IMR-90 (cell line): ENCODE measurements around the gene GJC2. TPM values are rescaled to one million over a fixed set of nuclear protein-coding genes. Genes with fewer than 3 reads are reported as not detected.

Experiments used
- ATAC-seq: fragments of 200-7000 bp; cut with Tn5 transposase; 2 replicates; pipeline ENCODE4 v1.9.1; 2020; ENCODE audit warnings: low read depth, mild to moderate bottlenecking, moderate library complexity
- BruUV-seq: library from RNA; stranded (reverse); fragments of 400-500 nt; replicated peaks from 2 replicates; lab custom pipeline; 2021; lab: Mats Ljungman, UMichigan
- CTCF ChIA-PET: fragments of 300-600 bp; formaldehyde crosslinking; extraction: SDS; loops from one replicate; lab custom pipeline; 2021; ENCODE audit warnings: antibody characterized with exemption; lab: Yijun Ruan, JAX
- POLR2A ChIA-PET: fragments of 300-600 bp; sonication (Branson Sonifier 250); formaldehyde crosslinking; loops from one replicate; lab custom pipeline; 2022; ENCODE audit warnings: antibody characterized with exemption; ENCODE audit not compliant: unreplicated experiment; lab: Charles Lee
- DNase-seq: peaks from one replicate; pipeline ENCODE4 v3.0.0; 2013
- H2AFZ ChIP-seq: replicated peaks from 2 replicates; pipeline ENCODE3; 2013; ENCODE audit warnings: low read length, mild to moderate bottlenecking; ENCODE audit not compliant: poor library complexity
- H2AK5ac ChIP-seq: 2 replicates; pipeline ENCODE4 v1.6.1; 2013; ENCODE audit warnings: low read depth, low read length, inconsistent platforms
- H2AK9ac ChIP-seq: replicated peaks from 2 replicates; pipeline ENCODE3; 2013; ENCODE audit warnings: mild to moderate bottlenecking, low read depth, low read length, moderate library complexity; ENCODE audit not compliant: poor library complexity
- H2BK120ac ChIP-seq: 2 replicates; pipeline ENCODE4 v1.6.1; 2013; ENCODE audit warnings: low read depth, low read length, inconsistent platforms
- H2BK15ac ChIP-seq: 3 replicates; pipeline ENCODE4 v1.6.1; 2013; ENCODE audit warnings: low read depth, low read length, inconsistent platforms
- H2BK20ac ChIP-seq: 2 replicates; pipeline ENCODE4 v1.6.1; 2013; ENCODE audit warnings: low read depth, mild to moderate bottlenecking, inconsistent platforms, low read length, moderate library complexity
- H2BK5ac ChIP-seq: 2 replicates; pipeline ENCODE4 v1.6.1; 2013; ENCODE audit warnings: mild to moderate bottlenecking, low read depth, low read length, inconsistent platforms; ENCODE audit not compliant: poor library complexity, severe bottlenecking
- H3K14ac ChIP-seq: replicated peaks from 2 replicates; pipeline ENCODE4 v1.6.1; 2013; ENCODE audit warnings: low read depth, low read length, inconsistent platforms
- H3K18ac ChIP-seq: 2 replicates; pipeline ENCODE4 v1.6.1; 2013; ENCODE audit warnings: low read depth, low read length, control low read depth
- H3K23ac ChIP-seq: 2 replicates; pipeline ENCODE4 v1.6.1; 2013; ENCODE audit warnings: low read depth, low read length, inconsistent platforms
- H3K27ac ChIP-seq: 2 replicates; pipeline ENCODE4 v1.5.1; 2013; ENCODE audit warnings: mild to moderate bottlenecking, control low read depth, low read length; ENCODE audit not compliant: insufficient read depth
- H3K27me3 ChIP-seq: 2 replicates; pipeline ENCODE4 v1.6.1; 2013; ENCODE audit warnings: low read length; ENCODE audit not compliant: control insufficient read depth, insufficient read depth
- H3K36me3 ChIP-seq: 2 replicates; pipeline ENCODE4 v1.6.1; 2013; ENCODE audit warnings: low read length, mixed read lengths; ENCODE audit not compliant: control insufficient read depth, insufficient read depth
- H3K4ac ChIP-seq: 2 replicates; pipeline ENCODE4 v1.6.1; 2013; ENCODE audit warnings: low read depth, low read length, inconsistent platforms
- H3K4me1 ChIP-seq: 2 replicates; pipeline ENCODE4 v1.6.1; 2013; ENCODE audit warnings: low read length, mixed read lengths; ENCODE audit not compliant: control insufficient read depth, insufficient read depth
- H3K4me2 ChIP-seq: 2 replicates; pipeline ENCODE4 v1.6.1; 2013; ENCODE audit warnings: low read depth, mild to moderate bottlenecking, control low read depth, low read length, moderate library complexity
- H3K4me3 ChIP-seq: 2 replicates; pipeline ENCODE4 v1.5.1; 2013; ENCODE audit warnings: low read depth, mild to moderate bottlenecking, control low read depth, low read length, moderate library complexity; ENCODE audit not compliant: insufficient read depth
- H3K56ac ChIP-seq: 2 replicates; pipeline ENCODE4 v1.6.1; 2013; ENCODE audit warnings: low read length, inconsistent platforms; ENCODE audit not compliant: insufficient read depth; ENCODE audit errors: extremely low read depth
- H3K79me1 ChIP-seq, 2 experiments: 2 replicates each; pipeline ENCODE4 v1.6.1; 2013; ENCODE audit warnings: low read length in 2 of 2, inconsistent platforms in 1 of 2, low read depth in 1 of 2
- H3K9ac ChIP-seq: 2 replicates; pipeline ENCODE4 v1.6.1; 2013; ENCODE audit warnings: low read depth, low read length, control low read depth
- H3K9me1 ChIP-seq: 2 replicates; pipeline ENCODE4 v1.6.1; 2013; ENCODE audit warnings: low read length, inconsistent platforms; ENCODE audit not compliant: insufficient read depth
- H3K9me3 ChIP-seq: 2 replicates; pipeline ENCODE4 v1.6.1; 2013; ENCODE audit warnings: low read length; ENCODE audit not compliant: control insufficient read depth, insufficient read depth
- H4K20me1 ChIP-seq: 2 replicates; pipeline ENCODE4 v1.6.1; 2013; ENCODE audit warnings: low read length, inconsistent platforms; ENCODE audit not compliant: insufficient read depth
- H4K5ac ChIP-seq: 2 replicates; pipeline ENCODE4 v1.6.1; 2013; ENCODE audit warnings: mild to moderate bottlenecking, low read depth, low read length, control low read depth
- H4K8ac ChIP-seq, 2 experiments: 2 replicates each; pipeline ENCODE4 v1.6.1; 2013; ENCODE audit warnings: low read depth in 2 of 2, low read length in 2 of 2, control low read depth in 1 of 2, inconsistent platforms in 1 of 2
- H4K91ac ChIP-seq: 2 replicates; pipeline ENCODE4 v1.6.1; 2013; ENCODE audit warnings: low read depth, low read length, inconsistent platforms; ENCODE audit not compliant: insufficient read depth
- BHLHE40 ChIP-seq: fragments of 150-350 bp; IDR thresholded peaks from 2 replicates; pipeline ENCODE4 v1.6.1; 2016; ENCODE audit warnings: mild to moderate bottlenecking, low read depth, low read length
- CEBPB ChIP-seq: IDR thresholded peaks from 2 replicates; pipeline ENCODE4 v1.6.1; 2012; ENCODE audit warnings: low read depth, low read length, improper control_type of control experiment
- CHD1 ChIP-seq: IDR thresholded peaks from 2 replicates; pipeline ENCODE4 v1.6.1; 2012; ENCODE audit warnings: low read depth, low read length, improper control_type of control experiment
- CTCF ChIP-seq: conservative IDR thresholded peaks from 2 replicates; pipeline ENCODE4 v1.5.1; 2012; ENCODE audit warnings: mild to moderate bottlenecking, low read depth, low read length, improper control_type of control experiment
- ELK1 ChIP-seq: fragments of 150-350 bp; IDR thresholded peaks from 2 replicates; pipeline ENCODE4 v1.6.1; 2016; ENCODE audit warnings: low read depth, mild to moderate bottlenecking, low read length, moderate library complexity, borderline replicate concordance
- FOS ChIP-seq: fragments of 150-350 bp; IDR thresholded peaks from 2 replicates; pipeline ENCODE4 v1.6.1; 2016; ENCODE audit warnings: low read depth, low read length
- MAZ ChIP-seq: IDR thresholded peaks from 2 replicates; pipeline ENCODE4 v1.6.1; 2012; ENCODE audit warnings: low read depth, mild to moderate bottlenecking, low read length, improper control_type of control experiment, moderate library complexity, borderline replicate concordance
- MXI1 ChIP-seq: IDR thresholded peaks from 2 replicates; pipeline ENCODE4 v1.6.1; 2012; ENCODE audit warnings: low read depth, mild to moderate bottlenecking, low read length, moderate library complexity, borderline replicate concordance
- NFE2L2 ChIP-seq: fragments of 150-350 bp; IDR thresholded peaks from 2 replicates; pipeline ENCODE4 v1.6.1; 2016; ENCODE audit warnings: low read depth, mild to moderate bottlenecking, low read length
- RAD21 ChIP-seq: IDR thresholded peaks from 2 replicates; pipeline ENCODE4 v1.6.1; 2012; ENCODE audit warnings: low read length, improper control_type of control experiment
- RFX5 ChIP-seq: IDR thresholded peaks from 2 replicates; pipeline ENCODE4 v1.8.0; 2012; ENCODE audit warnings: low read depth, mild to moderate bottlenecking, low read length, moderate library complexity
- SMC3 ChIP-seq: fragments of 150-350 bp; IDR thresholded peaks from 2 replicates; pipeline ENCODE4 v1.6.1; 2016; ENCODE audit warnings: low read depth, mild to moderate bottlenecking, antibody characterized with exemption, low read length, moderate library complexity
- USF2 ChIP-seq: fragments of 150-350 bp; IDR thresholded peaks from 2 replicates; pipeline ENCODE4 v1.6.1; 2017; ENCODE audit warnings: mild to moderate bottlenecking, antibody characterized with exemption, low read length, low read depth
- WGBS, 2 experiments: methylation state at CpG; one replicate each; pipeline versions ENCODE4 v1.1.5 to v1.1.7; 2013; ENCODE audit warnings: missing lambda C conversion rate in 2 of 2; ENCODE audit not compliant: insufficient read length in 1 of 2; ENCODE audit errors: extremely low coverage in 2 of 2; 5-methylcytosine and 5-hydroxymethylcytosine counted together
- dilution Hi-C: fragments of 300-500 bp; cut with HindIII; formaldehyde crosslinking; loops from one replicate; pipeline ENCODE4 v1.14.3; 2018; ENCODE audit warnings: low sequenced_read_pairs; ENCODE audit not compliant: unreplicated experiment
- in situ Hi-C: fragments of 300-500 bp; cut with MboI; formaldehyde crosslinking; loops from 3 replicates; pipeline ENCODE4 v1.14.3; 2019; ENCODE audit warnings: low sequenced_read_pairs, inconsistent platforms, mixed read lengths
- intact Hi-C: fragments of 100-400 bp; cut with micrococcal nuclease; formaldehyde crosslinking; loops from 2 replicates; pipeline ENCODE4 v1.10.0; 2022
- polyA plus RNA-seq, 3 experiments: library from polyadenylated mRNA; depleted of rRNA; stranded (reverse); fragments of >200 nt; gene quantifications; 2 replicates each; pipeline ENCODE4 v1.2.3, GENCODE V29; 2012; ENCODE audit warnings: low replicate concordance in 1 of 3
- total RNA-seq: library from RNA; depleted of rRNA; stranded (reverse); fragments of >200 nt; gene quantifications from 2 replicates; pipeline ENCODE4 v1.2.3, GENCODE V29; 2012

Gene GJC2
- total and polyA plus RNA-seq, 2 of the 4 experiments (the other 2 are of a cell fraction): 1.1 to 1.7 TPM

GRCh38 chr1:228168563-228169270 lies 19.0 kb downstream of the GJC2 start (continued):
- no peak for TF ChIP-seq RAD21

GRCh38 chr1:228169345-228169744 lies 19.6 kb downstream of the GJC2 start:
- no peaks in the 10 kb centered on the region; the same call in 1 of the 2 replicates for H3K9me3 ChIP-seq
- H3K9ac ChIP-seq: no peak overlapping the region
- H2AK5ac ChIP-seq: peak overlapping the region; percentile 43; the same call in 1 of the 2 replicates
- H4K8ac ChIP-seq: no peak overlapping the region
- DNase-seq (no peak), ATAC-seq (no peak)
- H2BK15ac ChIP-seq: no peak overlapping the region
- peaks cover 7% of the 10 kb centered on the region for H4K20me1 ChIP-seq
- dilution Hi-C loops: no loop called here
- no peak overlapping the region for H2BK20ac ChIP-seq
- no peak overlapping the region for H4K5ac ChIP-seq
- ChIA-PET CTCF (no interaction called here), POLR2A (no interaction called here)
- H3K4me1 ChIP-seq: peaks cover 6% of the 10 kb centered on the region
- H3K14ac ChIP-seq: no peak overlapping the region
- no peak overlapping the region for H3K18ac ChIP-seq
- no peak overlapping the region for H3K4ac ChIP-seq
- peaks cover 10 to 48% of the 10 kb centered on the region in 2 experiments for H3K79me1 ChIP-seq
- peak overlapping the region; percentile 75 for H3K23ac ChIP-seq
- no peaks in the 10 kb centered on the region for H3K27me3 ChIP-seq
- H3K36me3 ChIP-seq: 0 out of 2 replicates have a peak, but pooled peaks cover 2% of the 10 kb centered on the region
- H3K9me1 ChIP-seq: 0 out of 2 replicates have a peak, but pooled peaks cover 6% of the 10 kb centered on the region
- H2BK5ac ChIP-seq: no peak overlapping the region
- in situ Hi-C loops: no loop called here
- no TSS peak for BruUV-seq
- no peak overlapping the region for H4K91ac ChIP-seq
- no peak overlapping the region for H2AK9ac ChIP-seq
- no peak overlapping the region for H3K56ac ChIP-seq
- no peak overlapping the region for H3K4me2 ChIP-seq
- no peak overlapping the region for H2BK120ac ChIP-seq
- no peak overlapping the region for H3K27ac ChIP-seq
- no peak overlapping the region for H3K4me3 ChIP-seq
- intact Hi-C loops: no loop called here
- no CpG with 5 or more reads among the region's 2 CpGs for WGBS, 2 experiments
- H2AFZ ChIP-seq: no peak overlapping the region
- TF ChIP-seq CEBPB: no peak
- TF ChIP-seq RAD21: no peak
- no peak for TF ChIP-seq NFE2L2
- TF ChIP-seq USF2: no peak
- TF ChIP-seq MXI1: no peak
- no peak for TF ChIP-seq FOS
- no peak for TF ChIP-seq CHD1
- TF ChIP-seq BHLHE40: no peak
- TF ChIP-seq CTCF: no peak
- TF ChIP-seq MAZ: no peak
- TF ChIP-seq SMC3: no peak
- no peak for TF ChIP-seq RFX5
- no peak for TF ChIP-seq ELK1
